GM21367 (cell line): Measurements from ENCODE around the gene NDST3.
"Not testable (repeated sequence)": the region's sequence is repeated elsewhere in the genome, so short reads cannot be mapped to it uniquely, and the experiment has no call there.

Source experiments
- ATAC-seq: cut with Tn5 transposase; IDR thresholded peaks from one replicate; pipeline ENCODE4 v1.9.1; 2021; ENCODE audit not compliant: unreplicated experiment

The NDST3 gene

GRCh38 chr4:118296729-118297128 lies 262.4 kb downstream of the NDST3 start:
- no peak for ATAC-seq

GRCh38 chr4:118299619-118300018 lies 265.3 kb downstream of the NDST3 start:
- ATAC-seq: not testable (repeated sequence)

GRCh38 chr4:118307643-118308042 lies 273.4 kb downstream of the NDST3 start:
- no peak for ATAC-seq
